Lower lobe of right lung (tissue), 2 donors: ENCODE results near the gene CTNNA2. TPM values are rescaled to one million over a fixed set of nuclear protein-coding genes. Genes with fewer than 3 reads are reported as not detected.

Experiments used
- ATAC-seq, 2 donors: fragments of 200-7000 bp; cut with Tn5 transposase; one replicate each; pipeline ENCODE4 v1.9.1; 2020 to 2022; ENCODE audit warnings: mild to moderate bottlenecking in 2 of 2, moderate library complexity in 2 of 2
- DNase-seq: peaks from one replicate; pipeline ENCODE4 v3.0.0-alpha.2; 2020
- H3K27ac ChIP-seq: fragments of 200-600 bp; one replicate; pipeline ENCODE4 v1.8.0; 2022
- H3K27me3 ChIP-seq: fragments of 200-600 bp; one replicate; pipeline ENCODE4 v1.8.0; 2022; ENCODE audit warnings: low read depth
- H3K36me3 ChIP-seq: fragments of 200-600 bp; one replicate; pipeline ENCODE4 v1.8.0; 2022; ENCODE audit warnings: mild to moderate bottlenecking
- H3K4me1 ChIP-seq: fragments of 200-600 bp; one replicate; pipeline ENCODE4 v1.8.0; 2022
- H3K4me3 ChIP-seq: fragments of 200-600 bp; one replicate; pipeline ENCODE4 v1.8.0; 2022; ENCODE audit warnings: mild to moderate bottlenecking
- H3K9me3 ChIP-seq: fragments of 200-600 bp; one replicate; pipeline ENCODE4 v1.8.0; 2022
- CTCF ChIP-seq: fragments of 200-600 bp; IDR thresholded peaks from one replicate; pipeline ENCODE4 v1.8.0; 2022; ENCODE audit warnings: antibody characterized with exemption, mild to moderate bottlenecking
- intact Hi-C: fragments of 100-400 bp; cut with DNase I; formaldehyde crosslinking; loops from one replicate; pipeline ENCODE4 v1.11.0; 2022
- total RNA-seq: library from RNA; stranded (reverse); fragmentation: NEBNext Ultra II Directional; extraction: Animal tissue kit (Norgen Biotek cat#: 25700); gene quantifications from one replicate; pipeline ENCODE4 v1.2.1, GENCODE V29; 2021
- donor health status: DM: no; HTN: yes; CAD: no; lungs with severe emphysema.

The CTNNA2 gene
- total RNA-seq, 1 donor from 2014 or later, result not detected

- DNase-seq (no peak), ATAC-seq (no peak)
- Histone ChIP-seq H3K4me3 (no peak overlapping the region), H3K27me3 (peaks cover 45% of the 10 kb centered on the region), H3K27ac (no peak overlapping the region), H3K36me3 (no peaks in the 10 kb centered on the region), H3K4me1 (peaks cover 7% of the 10 kb centered on the region), H3K9me3 (no peaks in the 10 kb centered on the region)
- intact Hi-C loops, result no loop called here
- TF ChIP-seq CTCF, result no peak
Observed at GRCh38 chr2:80299661-80300060, 786.8 kb downstream of the CTNNA2 start.

DNA sequence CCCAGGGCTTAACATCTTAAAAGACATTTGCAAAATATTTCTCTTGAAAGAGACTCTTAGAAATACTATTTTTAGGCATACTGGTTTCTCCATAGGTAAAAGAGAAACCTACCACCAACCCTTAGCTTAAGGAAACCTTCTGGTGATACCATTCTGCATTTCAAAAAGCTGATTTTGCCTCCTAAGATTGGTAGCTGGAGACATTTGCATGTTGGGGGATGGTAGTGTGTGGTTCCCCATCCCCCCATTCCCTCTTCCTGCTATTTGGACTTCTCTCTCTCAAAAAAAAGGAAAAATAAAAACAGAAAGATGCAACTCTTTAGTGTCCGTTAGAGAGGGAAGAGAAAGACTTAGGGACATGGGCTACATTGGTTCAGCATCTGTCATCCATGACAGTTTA is 787.5 kb downstream of the CTNNA2 start:
- no peak overlapping the region for H3K4me3 ChIP-seq
- H3K4me1 ChIP-seq, result peaks cover 7% of the 10 kb centered on the region
- intact Hi-C loops, result no loop called here
- no peak for TF ChIP-seq CTCF
- ATAC-seq (no peak), DNase-seq (no peak)
- H3K27ac ChIP-seq, result no peak overlapping the region
- no peaks in the 10 kb centered on the region for H3K36me3 ChIP-seq
- peaks cover 50% of the 10 kb centered on the region for H3K27me3 ChIP-seq
- H3K9me3 ChIP-seq, result no peaks in the 10 kb centered on the region

DNA sequence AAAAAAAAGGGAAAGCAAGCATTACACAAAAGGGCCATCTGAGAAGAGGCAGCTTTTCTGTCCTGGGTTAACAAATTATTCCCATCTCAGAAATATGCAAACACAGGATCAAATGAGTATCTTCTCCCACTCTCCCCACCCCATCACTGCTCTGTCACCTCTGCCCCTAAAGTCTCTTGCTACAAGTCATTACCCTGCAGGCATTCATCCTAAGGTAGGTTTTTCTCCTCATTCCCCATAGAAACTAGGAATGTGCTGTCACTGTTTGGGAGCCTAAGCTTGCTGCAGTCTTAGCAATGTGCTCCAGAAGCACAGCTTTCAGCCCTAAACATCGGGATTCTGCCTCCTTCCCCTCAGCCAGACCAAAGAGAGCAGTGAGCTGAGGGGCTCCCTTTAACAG is 788.1 kb downstream of the CTNNA2 start:
- H3K27ac ChIP-seq, result no peak overlapping the region
- no peak for TF ChIP-seq CTCF
- H3K4me1 ChIP-seq, result peaks cover 7% of the 10 kb centered on the region
- H3K4me3 ChIP-seq, result no peak overlapping the region
- intact Hi-C loops, result no loop called here
- peaks cover 54% of the 10 kb centered on the region for H3K27me3 ChIP-seq
- ATAC-seq, result no peak
- no peaks in the 10 kb centered on the region for H3K36me3 ChIP-seq
- no peaks in the 10 kb centered on the region for H3K9me3 ChIP-seq
- DNase-seq, result no peak

DNA sequence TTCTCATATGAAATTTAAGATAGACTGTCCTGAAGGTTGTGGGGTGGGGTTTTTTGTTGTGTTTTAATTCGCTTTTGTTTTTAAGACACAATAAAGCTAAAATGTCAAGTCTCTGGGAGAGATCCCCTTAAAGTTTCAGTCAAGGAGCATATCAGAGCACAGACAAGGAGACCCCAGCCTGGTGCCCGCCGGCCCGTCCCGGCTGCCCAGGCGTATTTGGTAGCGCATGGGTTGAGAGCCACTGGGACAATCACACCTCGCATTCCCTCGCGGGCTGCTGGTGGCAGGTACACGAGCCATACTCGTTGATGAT is 789.1 kb downstream of the CTNNA2 start:
- peaks cover 54% of the 10 kb centered on the region for H3K27me3 ChIP-seq
- peaks cover 7% of the 10 kb centered on the region for H3K4me1 ChIP-seq
- no peaks in the 10 kb centered on the region for H3K9me3 ChIP-seq

GRCh38 chr2:80302314-80303005 is 789.6 kb downstream of the CTNNA2 start:
- Histone ChIP-seq H3K9me3 (no peaks in the 10 kb centered on the region), H3K4me1 (peaks cover 7% of the 10 kb centered on the region), H3K27ac (no peak overlapping the region), H3K27me3 (peaks cover 54% of the 10 kb centered on the region), H3K36me3 (no peaks in the 10 kb centered on the region), H3K4me3 (no peak overlapping the region)
- intact Hi-C loops, result no loop called here
- peak in 1 of 2 donors; percentile 30 for ATAC-seq
- TF ChIP-seq CTCF, result no peak
- no peak for DNase-seq

More for the DNA sequence above, 789.1 kb downstream of the CTNNA2 start:
- DNase-seq, result no peak
- ATAC-seq, result no peak
- H3K4me3 ChIP-seq, result no peak overlapping the region
- H3K36me3 ChIP-seq, result no peaks in the 10 kb centered on the region
- TF ChIP-seq CTCF, result no peak
- no peak overlapping the region for H3K27ac ChIP-seq
- intact Hi-C loops, result no loop called here
